RWPE2 (cell line): Measurements from ENCODE around the gene CACNA1B.

Experiments
- ATAC-seq: fragments of 200-7000 bp; cut with Tn5 transposase; 3 replicates; pipeline ENCODE4 v1.9.1; 2021; ENCODE audit warnings: low read depth
- DNase-seq: peaks from one replicate; pipeline ENCODE4 v3.0.0-alpha.2; 2020; ENCODE audit warnings: low spot score
- H3K27ac ChIP-seq: fragments of 450-650 bp; 2 replicates; pipeline ENCODE4 v1.5.1; 2017; ENCODE audit warnings: mild to moderate bottlenecking; ENCODE audit not compliant: poor library complexity, severe bottlenecking
- H3K27me3 ChIP-seq: fragments of 250-450 bp; sonication (Bioruptor Pico); 2 replicates; pipeline ENCODE4 v1.5.1; 2021; ENCODE audit warnings: mild to moderate bottlenecking, moderate library complexity; ENCODE audit not compliant: insufficient read depth, poor library complexity, severe bottlenecking
- H3K36me3 ChIP-seq: fragments of 250-450 bp; sonication (Bioruptor Pico); 2 replicates; pipeline ENCODE4 v1.5.1; 2020; ENCODE audit warnings: low read depth, mild to moderate bottlenecking, moderate library complexity
- H3K4me1 ChIP-seq: fragments of 250-450 bp; sonication (Bioruptor Pico); 2 replicates; pipeline ENCODE4 v1.5.1; 2021; ENCODE audit warnings: mild to moderate bottlenecking, moderate library complexity; ENCODE audit not compliant: insufficient read depth, poor library complexity, severe bottlenecking
- H3K4me3 ChIP-seq: fragments of 250-450 bp; sonication (Bioruptor Pico); 2 replicates; pipeline ENCODE4 v1.5.1; 2021; ENCODE audit warnings: mild to moderate bottlenecking, moderate library complexity; ENCODE audit not compliant: severe bottlenecking
- H3K9me3 ChIP-seq: fragments of 250-450 bp; sonication (Bioruptor Pico); 2 replicates; pipeline ENCODE4 v1.5.1; 2021; ENCODE audit warnings: mild to moderate bottlenecking, moderate library complexity; ENCODE audit not compliant: severe bottlenecking
- TF ChIP-seq, protein P1 (sequence below): fragments of 450-650 bp; IDR thresholded peaks from one replicate; pipeline ENCODE4 v1.5.1; 2017; ENCODE audit warnings: mild to moderate bottlenecking, moderate library complexity; ENCODE audit not compliant: poor library complexity, severe bottlenecking

CACNA1B gene

DNA sequence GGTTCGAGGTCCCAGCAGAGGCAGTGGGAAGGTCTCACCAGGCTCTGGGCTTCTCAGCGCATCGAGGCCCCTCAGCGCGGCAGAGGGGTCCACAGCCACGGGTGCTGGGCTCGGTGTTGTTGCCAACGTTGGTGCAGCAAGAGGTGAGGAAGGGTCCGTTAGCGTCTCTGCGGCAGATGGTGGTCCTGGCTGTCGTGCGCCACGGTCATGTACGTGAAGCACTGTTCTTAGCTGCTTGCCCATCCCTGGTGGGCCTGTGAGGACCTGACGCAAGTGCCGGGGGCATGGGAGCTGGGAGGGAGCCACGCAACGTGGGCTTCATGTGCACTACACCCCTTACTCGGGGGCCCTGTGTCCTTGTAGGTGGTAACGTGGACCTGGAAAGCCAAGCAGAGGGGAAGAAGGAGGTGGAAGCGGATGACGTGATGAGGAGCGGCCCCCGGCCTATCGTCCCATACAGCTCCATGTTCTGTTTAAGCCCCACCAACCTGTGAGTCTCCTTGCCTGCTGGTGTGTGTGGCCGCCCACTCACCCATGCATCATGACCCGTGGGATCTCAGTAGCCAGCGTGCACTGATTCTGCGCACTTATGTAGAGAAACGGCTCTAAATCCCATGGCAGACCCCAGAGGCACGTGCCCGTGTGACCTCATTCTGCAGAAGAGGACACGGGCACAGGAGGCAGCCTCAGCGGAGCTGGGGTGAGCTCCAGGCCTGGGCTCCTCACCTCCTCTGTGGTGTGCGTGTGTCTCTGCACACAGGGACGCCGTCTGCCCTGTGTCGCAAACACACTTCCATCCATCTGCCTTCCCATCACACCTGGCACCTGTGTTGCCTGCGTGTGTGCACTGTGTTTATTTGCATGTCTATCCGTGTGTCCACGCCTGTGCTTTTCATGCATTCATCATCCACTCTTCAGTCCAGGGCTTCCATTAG is 166.1 kb downstream of the CACNA1B start:
- peak; percentile 46 for DNase-seq
- no peak overlapping the region for H3K27ac ChIP-seq
- H3K27me3 ChIP-seq: peaks cover 17% of the 10 kb centered on the region
- H3K4me1 ChIP-seq: no peaks in the 10 kb centered on the region
- TF ChIP-seq, protein P1, sequence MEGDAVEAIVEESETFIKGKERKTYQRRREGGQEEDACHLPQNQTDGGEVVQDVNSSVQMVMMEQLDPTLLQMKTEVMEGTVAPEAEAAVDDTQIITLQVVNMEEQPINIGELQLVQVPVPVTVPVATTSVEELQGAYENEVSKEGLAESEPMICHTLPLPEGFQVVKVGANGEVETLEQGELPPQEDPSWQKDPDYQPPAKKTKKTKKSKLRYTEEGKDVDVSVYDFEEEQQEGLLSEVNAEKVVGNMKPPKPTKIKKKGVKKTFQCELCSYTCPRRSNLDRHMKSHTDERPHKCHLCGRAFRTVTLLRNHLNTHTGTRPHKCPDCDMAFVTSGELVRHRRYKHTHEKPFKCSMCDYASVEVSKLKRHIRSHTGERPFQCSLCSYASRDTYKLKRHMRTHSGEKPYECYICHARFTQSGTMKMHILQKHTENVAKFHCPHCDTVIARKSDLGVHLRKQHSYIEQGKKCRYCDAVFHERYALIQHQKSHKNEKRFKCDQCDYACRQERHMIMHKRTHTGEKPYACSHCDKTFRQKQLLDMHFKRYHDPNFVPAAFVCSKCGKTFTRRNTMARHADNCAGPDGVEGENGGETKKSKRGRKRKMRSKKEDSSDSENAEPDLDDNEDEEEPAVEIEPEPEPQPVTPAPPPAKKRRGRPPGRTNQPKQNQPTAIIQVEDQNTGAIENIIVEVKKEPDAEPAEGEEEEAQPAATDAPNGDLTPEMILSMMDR: no peak
- H3K36me3 ChIP-seq: no peaks in the 10 kb centered on the region
- H3K9me3 ChIP-seq: no peaks in the 10 kb centered on the region
- ATAC-seq: no peak
- H3K4me3 ChIP-seq: no peak overlapping the region

DNA sequence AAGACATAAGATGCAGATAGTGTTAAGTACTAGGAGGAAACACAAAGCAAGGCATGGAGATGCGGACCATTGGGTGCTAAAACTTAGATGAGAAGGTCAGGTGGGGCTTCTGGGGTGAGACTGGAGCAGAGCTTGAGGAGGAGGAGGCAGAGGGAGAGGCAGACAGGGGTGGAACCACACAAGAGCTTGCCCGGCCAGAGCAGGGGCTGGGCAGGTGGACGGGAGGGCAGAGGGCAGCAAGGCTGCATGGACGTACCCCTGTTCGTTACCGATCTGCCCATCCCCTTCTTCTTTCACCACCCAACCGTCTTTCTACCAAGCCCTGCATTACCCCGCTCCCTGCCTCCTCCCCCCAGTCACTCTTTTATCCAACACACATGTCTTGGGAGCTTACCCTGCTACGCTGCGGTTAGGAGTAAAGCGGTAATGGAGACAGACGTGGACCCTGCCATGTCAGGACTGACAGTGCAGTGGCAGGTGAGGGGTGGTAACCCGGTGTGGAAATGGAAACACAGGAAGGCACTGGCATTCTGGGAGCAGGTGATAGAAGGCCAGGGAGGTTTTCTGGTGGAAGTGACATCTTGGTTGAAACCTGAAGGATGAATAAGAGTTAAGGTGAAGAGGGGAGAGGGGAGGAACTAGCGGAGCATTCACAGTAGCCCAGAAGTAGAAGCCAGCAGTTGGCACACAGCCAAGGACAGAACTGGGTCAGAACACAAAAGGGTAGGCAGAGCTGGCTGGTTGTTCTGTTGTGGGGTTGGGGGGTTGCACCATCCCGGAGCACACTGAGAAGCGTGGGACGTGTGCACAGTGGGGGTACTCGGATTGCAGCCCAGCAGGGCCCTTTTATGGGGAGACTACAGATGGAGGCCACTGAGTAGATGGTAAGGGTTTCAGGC is 167.2 kb downstream of the CACNA1B start:
- ATAC-seq: no peak
- Histone ChIP-seq H3K9me3 (no peaks in the 10 kb centered on the region), H3K36me3 (no peaks in the 10 kb centered on the region), H3K4me3 (no peak overlapping the region), H3K27me3 (peaks cover 12% of the 10 kb centered on the region), H3K4me1 (no peaks in the 10 kb centered on the region), H3K27ac (no peak overlapping the region)
- no peak for DNase-seq
- TF ChIP-seq, protein P1: no peak

DNA sequence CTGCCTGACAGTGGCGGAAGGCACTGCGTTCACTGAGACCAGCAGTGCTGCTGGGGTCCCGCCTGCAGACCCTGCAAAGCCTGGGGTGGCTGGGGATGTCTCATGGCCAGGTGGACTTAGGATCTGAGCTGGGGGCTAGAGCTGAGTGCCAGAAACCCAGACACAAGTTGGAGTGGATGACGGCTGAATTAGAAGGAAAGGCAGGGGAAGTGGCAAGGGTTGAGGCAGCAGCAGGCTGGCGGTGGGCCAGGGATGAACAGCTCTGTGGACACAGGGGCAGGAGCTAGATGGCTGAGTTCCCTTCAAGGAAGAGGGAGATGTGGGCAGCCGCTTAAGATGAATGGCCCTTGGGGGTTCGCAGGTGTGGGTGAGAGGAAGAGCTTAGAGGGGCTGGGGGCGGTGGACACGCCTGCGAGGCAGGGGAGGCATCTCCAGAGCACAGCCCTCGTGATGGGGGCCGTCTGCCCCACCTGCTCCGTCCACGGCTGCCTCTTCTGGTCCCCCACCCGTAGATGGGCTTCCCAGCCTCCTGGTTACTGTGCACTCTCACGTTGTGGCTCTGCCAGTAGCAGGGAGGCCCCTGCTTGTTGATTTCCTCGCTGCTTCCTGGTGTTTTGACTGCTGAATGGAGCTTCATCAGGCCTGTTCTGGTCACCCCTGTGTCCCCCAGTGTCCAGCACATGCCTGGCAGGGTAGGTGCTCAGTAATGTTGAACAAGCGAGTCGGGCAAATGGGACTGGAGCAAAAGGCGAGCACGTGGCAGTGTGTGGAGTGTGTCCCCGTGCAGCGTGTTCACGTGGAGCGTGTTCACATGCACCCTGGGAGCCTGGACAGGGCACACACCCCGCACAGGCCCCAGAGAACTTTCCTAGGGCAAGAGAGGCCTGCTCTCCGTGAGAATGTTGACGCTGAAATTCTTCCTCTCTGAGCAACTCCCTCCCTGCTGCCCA is 168.2 kb downstream of the CACNA1B start:
- no peaks in the 10 kb centered on the region for H3K36me3 ChIP-seq
- H3K27me3 ChIP-seq: peaks cover 13% of the 10 kb centered on the region
- no peak overlapping the region for H3K27ac ChIP-seq
- no peak overlapping the region for H3K4me3 ChIP-seq
- DNase-seq (peak; percentile 41), ATAC-seq (no peak)
- H3K9me3 ChIP-seq: no peaks in the 10 kb centered on the region
- no peaks in the 10 kb centered on the region for H3K4me1 ChIP-seq
- TF ChIP-seq, protein P1: no peak

DNA sequence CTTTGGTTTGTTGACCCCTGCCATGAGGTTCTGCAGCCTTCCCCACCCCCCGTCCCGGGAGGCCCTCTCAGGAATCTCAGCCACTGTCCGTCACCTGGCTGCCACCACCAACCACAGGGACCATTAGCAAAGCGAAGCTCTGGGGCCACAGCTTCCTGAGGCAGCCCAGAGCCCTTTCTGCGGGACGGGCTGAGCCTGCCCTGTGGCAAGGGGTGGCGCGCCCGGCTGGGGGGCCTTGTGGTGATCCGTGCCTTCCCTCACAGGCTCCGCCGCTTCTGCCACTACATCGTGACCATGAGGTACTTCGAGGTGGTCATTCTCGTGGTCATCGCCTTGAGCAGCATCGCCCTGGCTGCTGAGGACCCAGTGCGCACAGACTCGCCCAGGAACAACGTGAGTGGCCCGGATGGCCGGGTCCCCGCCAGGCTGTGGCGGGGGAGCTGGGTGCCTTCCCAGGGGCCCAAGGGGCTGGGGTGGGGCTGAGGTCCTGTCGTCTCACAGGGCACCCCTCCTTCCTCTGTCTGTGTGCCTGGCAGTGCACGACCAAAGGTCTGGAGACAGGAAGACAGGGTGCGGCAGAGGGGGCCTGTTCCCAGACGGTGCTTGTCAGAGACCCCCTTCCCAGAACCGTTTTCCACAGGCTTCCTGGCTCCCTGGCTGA is 169.2 kb downstream of the CACNA1B start:
- TF ChIP-seq, protein P1: no peak
- H3K27ac ChIP-seq: no peak overlapping the region
- peaks cover 10% of the 10 kb centered on the region for H3K27me3 ChIP-seq
- H3K36me3 ChIP-seq: no peaks in the 10 kb centered on the region
- H3K9me3 ChIP-seq: no peaks in the 10 kb centered on the region
- DNase-seq (peak; percentile 51), ATAC-seq (no peak)
- H3K4me3 ChIP-seq: no peak overlapping the region
- no peaks in the 10 kb centered on the region for H3K4me1 ChIP-seq
